GM12801 (cell line): ENCODE measurements around the gene RASGRF1.

ENCODE experiments used
- CTCF ChIP-seq: IDR thresholded peaks from one replicate; pipeline ENCODE4 v1.5.1; 2011; ENCODE audit warnings: control low read depth; ENCODE audit not compliant: insufficient read length; ENCODE audit errors: extremely low read depth

The RASGRF1 gene

GRCh38 chr15:79128556-79128955 lies 38.0 kb upstream of the RASGRF1 start:
- no peak for TF ChIP-seq CTCF

- no peak for TF ChIP-seq CTCF
Observed at GRCh38 chr15:79124388-79124787, 33.8 kb upstream of the RASGRF1 start.

GRCh38 chr15:79122991-79123390 lies 32.4 kb upstream of the RASGRF1 start:
- no peak for TF ChIP-seq CTCF

- no peak for TF ChIP-seq CTCF
Observed at GRCh38 chr15:79122391-79122790, 31.8 kb upstream of the RASGRF1 start.

GRCh38 chr15:79121571-79121970 lies 31.0 kb upstream of the RASGRF1 start:
- TF ChIP-seq CTCF, result no peak

GRCh38 chr15:79117442-79118204 lies 27.0 kb upstream of the RASGRF1 start:
- TF ChIP-seq CTCF, result no peak

- no peak for TF ChIP-seq CTCF
Observed at GRCh38 chr15:79116771-79117170, 26.2 kb upstream of the RASGRF1 start.
